ENCODE data around the gene SIM1.
"Not testable (repeated sequence)": the region's sequence is repeated elsewhere in the genome, so short reads cannot be mapped to it uniquely, and the experiment has no call there.

Gene SIM1

DNA sequence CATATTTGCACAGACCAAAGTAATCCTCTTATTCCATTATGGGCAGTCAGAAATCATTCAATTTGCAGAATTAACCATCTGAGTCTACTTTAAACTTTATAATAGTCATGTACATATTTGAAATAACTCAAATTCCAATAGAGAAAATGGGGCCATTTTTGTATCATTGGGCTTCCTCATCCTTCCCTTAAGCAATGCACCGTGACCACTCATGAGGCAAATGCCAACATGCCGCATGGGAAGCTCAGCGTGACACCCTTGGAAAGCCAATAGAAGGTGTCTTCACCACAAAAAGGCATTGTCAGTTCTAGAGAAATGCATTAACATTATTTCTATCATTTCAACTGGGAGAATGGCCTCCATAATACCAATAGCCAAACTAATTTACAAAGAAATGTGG is 38.5 kb downstream of the SIM1 start:
- DNase-seq: peak; percentile 35

DNA sequence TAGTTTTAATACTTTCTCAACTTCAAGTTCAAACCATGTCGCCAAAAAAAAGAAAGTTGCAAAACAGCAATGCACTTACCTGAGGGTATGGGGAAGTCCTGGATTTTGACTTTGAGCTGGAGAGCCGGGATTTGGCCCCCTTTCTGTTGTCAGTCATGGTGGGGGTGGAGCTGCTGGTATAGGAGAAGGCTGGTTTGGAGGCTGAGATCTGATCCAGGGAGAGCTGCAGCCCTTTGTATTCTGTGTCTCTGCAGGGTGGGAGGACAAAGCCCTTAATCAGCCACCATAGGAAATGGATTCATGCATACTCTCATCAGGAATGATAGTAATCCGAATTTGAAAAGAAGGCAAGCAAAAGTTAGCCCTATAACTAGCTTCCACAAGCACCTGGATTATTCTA is 44.0 kb downstream of the SIM1 start:
- no peak for DNase-seq

DNA sequence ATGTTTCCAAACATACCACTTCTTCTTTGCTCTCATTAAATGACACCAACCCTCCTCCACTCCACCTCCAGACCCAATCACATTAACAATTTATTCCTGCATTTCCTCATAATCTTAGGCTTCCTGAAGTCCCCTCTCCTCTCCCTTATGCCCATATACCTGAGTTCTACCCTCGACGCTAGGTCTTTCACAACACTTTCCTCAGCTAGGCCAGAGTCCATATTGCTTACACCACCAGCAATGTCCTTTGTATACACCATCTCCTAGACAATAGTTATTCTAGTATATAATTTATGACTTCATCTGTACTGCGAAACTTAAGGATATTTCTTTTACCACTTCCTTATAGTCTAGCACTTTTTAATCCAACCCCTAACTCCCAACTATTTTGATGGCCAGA is 47.7 kb downstream of the SIM1 start:
- DNase-seq: no peak

DNA sequence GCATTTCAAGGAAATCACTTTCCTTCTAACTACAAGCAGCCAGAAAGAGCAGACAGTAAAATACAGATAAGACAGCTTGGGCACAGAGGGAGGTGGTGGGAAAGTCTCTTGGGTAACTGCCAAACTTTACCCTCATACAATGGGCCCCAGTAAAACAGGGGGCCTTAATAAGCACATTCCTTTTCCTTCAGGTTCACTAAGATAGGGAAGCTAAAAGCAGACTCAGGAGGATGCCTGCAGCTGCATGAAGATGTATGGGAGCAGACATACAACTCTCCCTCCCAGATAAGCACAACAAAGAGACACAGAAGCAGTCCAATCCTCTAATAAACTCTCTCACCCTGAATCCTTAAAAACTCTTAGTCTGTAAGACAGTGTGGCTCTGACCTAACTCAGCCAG is 49.0 kb downstream of the SIM1 start:
- DNase-seq: no peak

DNA sequence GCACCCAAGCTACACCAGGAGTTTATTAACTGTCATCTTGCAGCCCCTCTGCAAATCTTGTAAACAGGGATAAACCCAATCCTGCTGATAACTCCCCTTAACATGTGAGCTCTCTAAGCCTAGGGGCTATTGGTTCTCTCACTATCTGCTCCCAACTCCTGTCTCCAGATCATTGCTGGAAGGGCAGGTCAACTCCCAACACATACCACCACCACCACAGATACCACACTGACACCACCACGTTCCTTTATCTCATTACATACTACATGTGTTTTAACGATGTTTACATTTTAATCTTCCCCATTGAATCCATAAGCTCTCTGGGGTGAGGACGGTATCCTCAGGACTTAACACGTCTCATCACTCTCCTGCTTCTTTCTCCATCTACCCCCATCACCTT is 51.8 kb downstream of the SIM1 start:
- DNase-seq: no peak

DNA sequence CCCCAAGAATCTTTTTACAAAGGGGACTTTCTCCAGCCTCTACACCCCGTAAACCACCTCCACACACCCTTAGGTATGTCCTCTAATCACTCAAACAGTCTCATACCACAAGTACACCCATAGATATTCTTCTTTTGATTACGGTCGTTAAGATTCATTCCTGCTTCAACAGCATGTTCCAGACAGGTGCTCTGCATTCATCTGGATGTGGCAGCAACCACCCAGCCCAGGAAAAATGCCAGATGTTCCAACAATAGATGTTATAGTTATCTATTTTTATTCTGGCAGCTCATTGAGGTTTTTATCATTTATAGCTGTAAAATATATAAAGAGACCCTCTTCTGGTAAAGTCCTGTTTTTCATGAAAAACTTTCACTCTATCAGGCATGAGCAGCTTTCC is 60.7 kb downstream of the SIM1 start:
- no peak for DNase-seq

DNA sequence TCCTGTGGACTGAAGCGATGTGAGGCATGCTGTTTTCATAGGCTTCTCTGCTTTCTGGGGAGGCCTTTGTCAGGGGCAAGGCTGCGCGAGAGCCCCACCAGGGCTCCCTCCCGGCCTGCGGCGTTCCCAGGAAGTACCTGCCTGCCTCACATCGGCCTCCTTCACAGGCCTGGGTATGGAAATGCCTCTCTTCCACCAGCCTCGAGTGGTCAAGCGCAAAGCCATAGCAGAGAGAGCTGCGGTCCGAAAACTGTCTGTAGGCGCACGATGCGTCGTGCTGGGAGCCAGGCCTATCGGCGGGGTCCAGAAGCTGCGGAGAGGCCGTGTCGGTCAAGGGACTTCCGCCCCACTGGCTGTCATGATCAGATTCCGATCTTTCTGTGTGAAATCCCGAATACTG is 71.2 kb downstream of the SIM1 start:
- no peak for DNase-seq

DNA sequence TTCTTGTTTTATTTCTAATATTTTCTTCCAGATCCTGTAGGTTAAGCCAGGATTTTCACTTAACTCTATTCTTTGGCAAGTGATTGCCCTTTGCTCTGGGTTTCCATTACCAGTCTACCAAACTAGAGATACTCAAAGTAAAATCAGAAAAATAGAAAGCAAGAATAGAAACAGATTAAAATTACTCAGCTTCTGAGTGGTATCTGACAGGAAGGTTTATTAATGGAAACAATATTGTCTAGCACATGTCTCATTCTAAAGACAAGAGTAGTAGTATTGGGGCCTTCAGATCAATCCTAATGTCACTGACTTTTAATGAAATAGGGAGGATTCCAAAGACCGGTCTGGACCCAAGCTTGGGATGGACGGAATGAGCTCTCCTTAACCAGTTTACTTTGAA is 72.3 kb downstream of the SIM1 start:
- DNase-seq: no peak

DNA sequence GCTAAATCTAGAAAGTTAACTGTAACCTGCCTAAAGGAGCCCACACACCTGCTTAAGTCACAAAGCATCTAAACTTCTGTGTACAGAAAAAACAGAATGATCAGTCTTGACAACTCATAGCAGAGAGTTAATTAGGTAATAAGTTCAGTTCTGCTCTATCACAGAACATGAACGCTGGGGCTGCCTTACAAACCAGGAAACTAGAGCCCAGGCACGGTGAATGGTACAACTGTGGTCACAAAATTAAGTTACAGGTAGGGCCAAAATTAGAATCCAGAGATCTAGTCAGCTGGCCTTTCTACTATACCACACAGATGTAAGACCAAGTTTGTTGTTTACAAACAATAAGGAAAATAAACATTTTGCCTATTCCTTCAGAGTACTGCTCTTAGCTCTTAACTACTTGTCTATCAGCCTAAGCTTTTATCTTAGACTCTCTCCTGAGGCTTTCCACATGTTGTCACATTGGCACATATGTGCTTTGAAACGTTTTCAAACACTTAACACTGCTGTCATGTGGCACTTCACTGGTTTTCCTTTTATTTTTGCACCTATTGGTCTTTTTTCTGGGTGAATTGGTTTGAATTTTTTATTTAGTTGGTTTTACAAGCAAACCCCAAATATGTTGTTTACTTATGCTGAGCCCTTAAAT is 75.7 kb downstream of the SIM1 start:
- DNase-seq: no peak

DNA sequence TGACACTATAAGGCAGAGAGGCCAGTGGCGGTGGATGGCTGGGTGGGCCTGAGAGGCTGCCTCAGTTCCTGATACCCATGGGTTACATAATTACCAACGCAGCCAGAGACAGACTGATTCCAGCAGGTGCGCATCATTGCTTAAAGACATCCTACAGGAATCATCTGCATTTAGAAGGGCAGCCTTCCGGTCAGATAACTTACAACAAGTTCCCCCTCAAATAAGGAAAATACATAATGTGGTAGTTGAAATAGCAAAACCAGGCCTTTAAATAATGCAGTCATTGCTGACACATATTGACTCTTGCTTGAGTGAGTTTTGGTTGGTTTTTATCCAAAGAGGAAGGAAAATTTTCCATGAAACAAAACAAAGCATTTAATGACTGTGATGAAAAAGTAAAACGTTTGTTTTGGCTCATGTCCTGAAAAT is 81.9 kb downstream of the SIM1 start:
- DNase-seq: no peak

DNA sequence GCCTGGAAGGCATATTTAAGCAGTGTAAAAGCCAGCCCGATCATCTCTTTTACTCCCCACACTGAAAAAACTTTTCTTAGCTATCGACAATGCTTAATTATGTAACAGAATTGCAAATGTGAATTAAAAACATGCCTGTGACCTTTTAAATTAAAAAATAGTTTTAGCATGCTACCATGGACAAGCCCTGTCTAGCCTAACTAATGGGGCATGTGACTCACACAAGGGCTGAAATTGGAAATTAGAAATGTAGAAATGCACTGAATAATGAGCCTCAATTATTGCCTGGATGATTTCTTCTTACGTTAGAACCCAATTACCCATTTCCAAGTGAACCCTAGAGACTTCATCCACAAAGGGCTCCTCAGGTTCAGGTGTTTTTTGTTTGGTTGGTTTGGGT is 82.7 kb downstream of the SIM1 start:
- DNase-seq: peak; percentile 42

DNA sequence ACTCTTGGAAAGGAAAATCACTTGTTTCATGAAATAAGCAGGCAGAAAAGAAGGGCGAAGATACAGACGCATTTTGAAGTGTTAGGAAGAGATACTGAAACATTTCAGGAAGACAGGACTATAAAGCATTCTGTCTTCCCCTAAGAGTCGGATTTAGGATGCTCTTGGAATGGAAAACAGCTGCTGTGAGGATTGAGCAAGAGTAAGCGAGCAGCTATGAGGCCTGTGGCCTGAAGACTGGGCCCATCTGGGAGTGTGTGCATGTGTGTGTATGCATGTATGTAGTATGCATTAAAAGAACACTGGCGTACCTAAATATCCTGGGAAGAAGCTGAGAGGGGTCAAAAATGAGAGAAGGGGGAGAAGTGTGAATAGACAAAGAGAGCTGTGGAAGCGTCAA is 83.6 kb downstream of the SIM1 start:
- peak; percentile 81 for DNase-seq

DNA sequence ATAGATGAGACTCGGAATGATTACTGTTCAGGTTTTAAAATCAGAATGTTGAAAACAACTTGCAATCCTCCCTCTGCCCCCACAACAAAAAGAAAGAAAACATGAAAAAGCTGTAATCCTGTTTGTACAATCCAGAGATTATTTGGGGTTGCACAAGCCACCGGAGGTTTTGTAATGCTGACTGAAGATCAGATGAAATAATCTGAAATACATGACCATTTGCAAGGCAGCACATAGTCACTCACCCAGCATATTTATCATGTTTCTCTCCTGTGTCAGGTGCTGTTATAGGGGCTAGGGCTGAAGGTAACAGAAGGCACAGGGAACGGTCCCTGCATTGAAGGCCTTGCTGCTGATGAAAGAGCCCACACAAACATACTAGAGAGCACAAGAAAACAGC is 85.3 kb downstream of the SIM1 start:
- DNase-seq: no peak

DNA sequence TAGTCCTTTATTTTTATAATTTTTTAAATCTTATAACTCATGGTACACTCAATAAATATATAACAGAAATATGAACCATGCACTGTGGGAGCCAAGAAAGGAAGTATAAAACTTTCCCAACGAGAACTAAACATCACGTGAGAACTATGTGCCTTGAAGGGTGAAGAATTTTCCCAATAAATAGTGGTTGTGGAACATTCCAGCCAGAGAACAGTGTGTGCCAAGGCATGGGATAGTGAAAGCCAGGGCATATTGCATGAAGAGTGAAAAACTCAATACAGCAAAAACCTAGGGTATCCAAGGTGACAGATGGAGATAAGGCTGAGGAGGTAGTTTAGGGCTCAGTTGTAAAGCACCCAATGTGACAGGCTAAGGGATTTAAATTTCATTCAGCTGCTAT is 86.1 kb downstream of the SIM1 start:
- DNase-seq: no peak

DNA sequence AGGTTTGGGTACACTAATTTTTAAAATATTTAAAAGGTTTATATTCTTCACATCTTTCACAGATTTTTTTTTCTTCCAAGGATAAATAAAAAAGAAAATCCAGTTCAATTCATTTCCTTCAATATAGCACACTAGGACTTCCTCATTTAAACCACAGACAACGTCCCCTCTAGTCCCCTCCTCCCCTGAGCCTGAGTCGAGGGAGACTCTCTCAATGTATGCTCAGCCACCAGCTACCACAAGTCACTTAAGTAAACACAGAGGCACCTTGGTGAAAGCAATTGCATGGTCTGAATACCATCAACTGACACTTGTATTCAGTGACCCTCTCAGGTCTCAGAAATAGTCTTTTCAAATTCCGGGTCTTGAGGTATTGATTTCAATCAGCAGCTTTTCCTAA is 88.6 kb downstream of the SIM1 start:
- DNase-seq: no peak

DNA sequence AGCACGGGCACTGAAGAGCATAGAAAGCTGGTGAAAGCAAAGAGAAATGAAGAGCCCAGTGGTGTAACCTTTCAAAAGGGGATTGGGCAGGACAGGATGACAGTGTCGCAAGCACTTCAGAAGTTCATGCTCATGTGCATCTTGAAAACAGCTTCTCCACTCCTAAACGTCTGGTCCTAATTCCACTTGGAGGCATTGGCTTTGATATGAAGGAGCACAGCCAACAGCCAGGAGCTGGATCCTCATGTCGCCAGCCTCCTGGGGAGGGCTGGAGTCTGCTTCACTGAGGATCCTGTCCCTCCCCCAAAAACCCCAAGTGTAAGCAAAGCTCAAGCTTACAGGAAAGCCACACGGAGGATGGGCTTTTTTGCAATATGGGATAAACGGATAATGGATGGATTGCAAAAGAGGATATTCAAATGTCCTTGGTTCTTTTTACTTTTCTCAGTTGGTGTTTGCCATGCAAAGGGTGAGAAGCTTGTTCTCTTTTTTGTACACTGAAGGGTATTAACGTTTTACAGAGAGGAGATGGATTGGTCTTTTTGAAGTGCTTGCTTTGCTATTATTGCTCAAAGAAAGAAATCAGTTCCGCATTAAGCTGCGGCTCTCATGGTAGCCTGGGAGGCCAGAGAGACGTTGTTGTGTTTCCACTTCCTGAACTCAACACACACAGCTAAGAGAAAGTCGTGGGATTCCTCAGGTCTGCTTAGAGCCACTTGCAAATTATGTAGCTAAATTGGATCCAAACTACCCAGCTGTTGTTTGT is 92.2 kb downstream of the SIM1 start:
- DNase-seq: no peak

DNA sequence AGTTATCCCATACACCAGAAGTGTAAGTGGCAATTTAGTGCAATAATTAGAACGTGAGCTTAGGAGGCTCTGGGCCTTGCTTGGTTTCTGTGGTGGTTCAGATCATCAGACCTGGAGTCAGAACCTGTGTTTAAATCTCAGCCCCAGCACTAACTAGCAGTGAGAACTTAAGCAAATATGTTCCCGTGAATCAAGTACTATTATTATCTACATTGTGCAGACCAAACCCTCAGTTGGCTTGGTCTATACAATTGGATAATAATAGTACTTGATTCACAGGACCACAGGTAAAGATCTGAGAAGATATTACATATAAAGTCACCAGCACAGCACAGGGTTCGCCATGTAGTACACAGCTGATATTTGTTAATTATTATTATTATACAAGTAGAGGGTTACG is 93.1 kb downstream of the SIM1 start:
- DNase-seq: no peak

DNA sequence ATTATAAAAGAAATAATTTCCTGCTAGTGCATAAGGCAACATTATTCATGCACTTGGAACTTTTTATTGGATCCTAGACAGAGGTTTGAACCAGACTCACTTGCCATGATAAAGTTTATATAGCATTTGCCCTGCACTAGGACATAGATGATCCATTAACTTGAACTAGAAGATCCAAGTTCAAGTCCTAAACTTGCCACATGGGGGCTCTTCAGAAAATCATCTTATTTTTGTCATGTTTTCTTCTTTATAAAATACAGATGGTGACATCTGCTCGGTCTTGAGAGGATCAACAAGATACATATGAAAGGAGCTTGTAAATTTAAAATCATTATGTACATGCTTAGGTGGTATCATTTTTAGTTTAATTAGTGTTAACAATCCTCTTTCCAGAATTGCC is 94.5 kb downstream of the SIM1 start:
- DNase-seq: no peak

DNA sequence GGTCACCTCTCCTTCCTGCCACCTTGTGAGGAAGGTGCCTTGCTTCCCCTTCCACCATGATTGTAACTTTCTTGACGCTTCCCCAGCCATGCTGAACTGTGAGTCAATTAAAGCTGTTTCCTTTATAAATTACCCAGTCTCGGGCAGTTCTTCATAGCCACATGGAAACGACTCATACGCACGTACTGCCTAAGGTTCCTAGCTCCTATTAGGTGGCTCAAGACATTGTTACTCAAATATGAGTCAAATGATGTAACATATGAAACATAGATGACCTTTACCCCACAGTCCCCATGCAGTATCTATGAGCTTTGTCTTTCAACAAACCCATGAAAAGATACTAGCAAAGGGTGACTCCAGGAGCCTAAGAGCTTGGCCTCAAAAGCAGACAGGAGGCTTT is 98.3 kb downstream of the SIM1 start:
- peak; percentile 76 for DNase-seq

DNA sequence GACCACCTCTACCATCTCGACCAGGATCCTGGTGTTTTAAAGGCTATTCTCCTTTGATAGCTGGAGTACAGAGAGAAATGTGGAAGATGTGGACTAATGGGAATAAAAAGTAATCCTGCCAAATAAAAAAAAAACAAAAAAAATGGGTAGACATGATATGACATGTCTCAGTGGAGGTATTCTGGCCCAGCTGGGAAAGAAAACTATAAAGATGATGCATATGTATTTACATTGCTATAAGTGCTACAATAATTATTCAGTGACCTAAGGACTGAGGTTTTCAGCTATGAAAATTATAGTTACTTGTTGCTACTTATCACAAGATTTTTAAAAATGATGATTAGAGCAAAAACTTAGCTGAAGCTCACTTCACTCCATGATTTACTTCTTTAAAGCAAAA is 101.1 kb downstream of the SIM1 start:
- DNase-seq: no peak

DNA sequence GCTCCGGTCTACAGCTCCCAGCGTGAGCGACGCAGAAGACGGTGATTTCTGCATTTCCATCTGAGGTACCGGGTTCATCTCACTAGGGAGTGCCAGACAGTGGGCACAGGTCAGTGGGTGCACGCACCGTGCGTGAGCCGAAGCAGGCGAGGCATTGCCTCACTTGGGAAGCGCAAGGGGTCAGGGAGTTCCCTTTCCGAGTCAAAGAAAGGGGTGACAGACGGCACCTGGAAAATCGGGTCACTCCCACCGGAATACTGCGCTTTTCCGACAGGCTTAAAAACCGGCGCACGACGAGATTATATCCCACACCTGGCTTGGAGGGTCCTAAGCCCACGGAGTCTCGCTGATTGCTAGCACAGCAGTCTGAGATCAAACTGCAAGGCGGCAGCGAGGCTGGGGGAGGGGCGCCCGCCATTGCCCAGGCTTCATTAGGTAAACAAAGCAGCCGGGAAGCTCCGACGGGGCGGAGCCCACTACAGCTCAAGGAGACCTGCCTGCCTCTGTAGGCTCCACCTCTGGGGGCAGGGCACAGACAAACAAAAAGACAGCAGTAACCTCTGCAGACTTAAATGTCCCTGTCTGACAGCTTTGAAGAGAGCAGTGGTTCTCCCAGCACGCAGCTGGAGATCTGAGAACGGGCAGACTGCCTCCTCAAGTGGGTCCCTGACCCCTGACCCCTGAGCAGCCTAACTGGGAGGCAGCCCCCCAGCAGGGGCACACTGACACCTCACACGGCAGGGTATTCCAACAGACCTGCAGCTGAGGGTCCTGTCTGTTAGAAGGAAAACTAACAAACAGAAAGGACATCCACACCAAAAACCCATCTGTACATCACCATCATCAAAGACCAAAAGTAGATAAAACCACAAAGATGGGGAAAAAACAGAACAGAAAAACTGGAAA is 109.7 kb downstream of the SIM1 start:
- not testable (repeated sequence) for DNase-seq

DNA sequence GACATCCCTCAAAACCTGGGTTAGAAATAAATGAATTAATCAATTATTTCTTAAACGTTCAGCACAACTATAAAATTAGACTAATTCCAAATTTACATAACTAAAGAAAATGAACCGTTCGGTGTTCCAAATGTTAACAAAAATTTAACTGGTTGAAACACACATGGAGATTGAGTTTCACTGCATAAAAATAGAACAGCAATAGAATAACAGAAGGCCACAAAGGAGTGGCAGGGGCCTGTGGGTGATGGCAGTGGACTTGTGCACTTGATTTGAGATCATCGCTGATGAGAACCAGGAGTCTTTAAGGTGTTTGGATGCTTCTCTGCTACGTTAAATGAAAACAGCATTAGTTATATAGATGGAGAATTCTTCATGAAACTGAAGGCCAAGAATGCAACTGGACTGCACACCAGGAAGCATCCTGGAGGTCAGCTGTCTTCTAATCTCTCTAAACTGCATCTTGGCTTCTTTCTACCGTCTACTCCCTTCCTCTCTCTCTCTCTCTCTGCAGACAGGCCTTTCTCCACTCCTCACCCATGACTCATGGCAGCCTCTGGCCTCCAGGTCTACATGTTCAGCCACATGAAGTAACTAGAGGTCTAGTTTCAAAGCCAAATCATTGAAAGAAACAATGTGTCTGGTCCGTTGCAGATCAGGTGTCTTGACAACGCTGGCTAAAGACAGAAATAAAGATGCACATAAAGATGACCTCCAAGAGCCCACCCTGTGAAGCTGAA is 111.3 kb downstream of the SIM1 start:
- peak; percentile 55 for DNase-seq

DNA sequence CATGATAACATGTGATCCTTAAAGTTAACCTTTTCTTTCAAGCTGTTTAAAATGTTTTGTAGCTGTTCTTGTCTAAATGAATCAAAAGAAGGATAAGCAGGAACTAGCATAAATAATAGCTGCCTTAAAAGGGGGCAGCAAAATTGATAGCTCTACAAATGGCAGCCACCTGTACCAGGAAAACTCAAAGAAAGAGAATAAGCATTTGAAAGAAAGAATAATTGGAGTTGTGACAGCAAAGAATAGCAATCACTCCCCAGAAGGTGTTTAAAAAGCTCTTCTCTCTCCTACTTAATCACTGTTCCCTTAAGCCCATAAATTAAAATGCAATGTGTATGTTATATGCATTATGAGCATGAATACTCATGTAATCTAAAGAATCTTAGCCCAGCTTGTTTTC is 114.6 kb downstream of the SIM1 start:
- no peak for DNase-seq

Data from fibroblast of skin of abdomen (primary cell).